K562 (cell line): ENCODE results near the gene IGFBPL1. TPM values are rescaled to one million over a fixed set of nuclear protein-coding genes. Genes with fewer than 3 reads are reported as not detected.

ENCODE experiments used
- ATF4 ChIP-seq: fragments of 450-650 bp; formaldehyde crosslinking; IDR thresholded peaks from 2 replicates; pipeline ENCODE4 v1.4.0; 2022; ENCODE audit warnings: mild to moderate bottlenecking, moderate library complexity
- BRF1 ChIP-seq: IDR thresholded peaks from 3 replicates; pipeline ENCODE4 v1.6.1; 2011; ENCODE audit warnings: borderline replicate concordance, mild to moderate bottlenecking; ENCODE audit not compliant: insufficient read length; ENCODE audit errors: extremely low read depth
- CUX1 ChIP-seq: fragments of 200-800 bp; sonication (Bioruptor generic); IDR thresholded peaks from 2 replicates; pipeline ENCODE4 v1.6.1; 2016; ENCODE audit warnings: missing genetic modification characterization, missing compliant biosample characterization
- DACH1 ChIP-seq: fragments of 450-650 bp; IDR thresholded peaks from 2 replicates; pipeline ENCODE4 v1.6.1; 2018; ENCODE audit not compliant: partially characterized antibody
- DIDO1 ChIP-seq: fragments of 450-650 bp; IDR thresholded peaks from 2 replicates; pipeline ENCODE4 v1.6.1; 2016; ENCODE audit warnings: low read depth, missing biosample characterization, missing genetic modification characterization
- E2F1 ChIP-seq: sonication (generic); formaldehyde crosslinking; IDR thresholded peaks from 2 replicates; pipeline ENCODE4 v1.8.1; 2023; ENCODE audit warnings: mild to moderate bottlenecking, missing genetic modification reagents, moderate library complexity
- FOS ChIP-seq: IDR thresholded peaks from 3 replicates; pipeline ENCODE4 v1.6.1; 2011; ENCODE audit not compliant: insufficient read length; ENCODE audit errors: extremely low read depth
- GATAD2A ChIP-seq: fragments of 450-650 bp; IDR thresholded peaks from 2 replicates; pipeline ENCODE4 v1.6.1; 2017
- HMGXB4 ChIP-seq: sonication (generic); formaldehyde crosslinking; IDR thresholded peaks from 2 replicates; pipeline ENCODE4 v1.8.1; 2023; ENCODE audit warnings: mild to moderate bottlenecking, missing genetic modification reagents
- PKNOX1 ChIP-seq: fragments of 450-650 bp; IDR thresholded peaks from 2 replicates; pipeline ENCODE4 v1.6.1; 2016
- SMARCA4 ChIP-seq: fragments of 450-650 bp; IDR thresholded peaks from 2 replicates; pipeline ENCODE4 v1.6.1; 2016
- SMARCE1 ChIP-seq: fragments of 450-650 bp; IDR thresholded peaks from 2 replicates; pipeline ENCODE4 v1.7.1; 2016; ENCODE audit warnings: mild to moderate bottlenecking
- SNRNP70 ChIP-seq: fragments of 200-400 bp; formaldehyde crosslinking; optimal IDR thresholded peaks from 2 replicates; pipeline ENCODE3; 2017; ENCODE audit warnings: low read depth, low read length
- TCF7 ChIP-seq: sonication (generic); IDR thresholded peaks from 2 replicates; pipeline ENCODE4 v1.6.1; 2016; ENCODE audit warnings: antibody characterized with exemption, borderline replicate concordance
- TCF7L2 ChIP-seq: fragments of 150-350 bp; IDR thresholded peaks from 2 replicates; pipeline ENCODE4 v1.6.1; 2016; ENCODE audit warnings: low read depth, mild to moderate bottlenecking, low read length, moderate library complexity
- ZNF444 ChIP-seq: fragments of 250-450 bp; sonication (Bioruptor Pico); IDR thresholded peaks from 2 replicates; pipeline ENCODE4 v1.4.0; 2020; ENCODE audit warnings: mild to moderate bottlenecking, moderate library complexity
- ZNF589 ChIP-seq: fragments of 200-800 bp; sonication (Bioruptor generic); IDR thresholded peaks from 2 replicates; pipeline ENCODE4 v1.6.1; 2016; ENCODE audit warnings: low read depth, missing genetic modification characterization, missing compliant biosample characterization
- ZNF740 ChIP-seq, 3 experiments: fragments of 200-800 bp in 1 of 3; sonication (Bioruptor generic) in 1 of 3; sonication (generic) in 1 of 3; formaldehyde crosslinking in 1 of 3; IDR thresholded peaks; 2 replicates each; pipeline versions ENCODE4 v1.6.1 to v1.8.0; 2016 to 2022; ENCODE audit warnings: mild to moderate bottlenecking in 2 of 3, missing compliant biosample characterization in 2 of 3, missing genetic modification characterization in 2 of 3, missing genetic modification reagents in 1 of 3
- polyA plus RNA-seq, 8 experiments: library from polyadenylated mRNA; depleted of rRNA in 4 of 8; stranded (reverse) in 5 of 8; unstranded in 3 of 8; fragments of >200 nt; fragmentation: Nextera tagmentation in 2 of 8; fragmentation: Illumina TruSeq in 1 of 8; extraction: Ambion mirVana in 2 of 8; extraction: Trizol in 1 of 8; gene quantifications; 2 replicates each; pipeline versions ENCODE4 v1.2.1 to v1.2.3, GENCODE V29; 2011 to 2014; ENCODE audit warnings: inconsistent platforms in 1 of 8, missing spikeins in 1 of 8
- total RNA-seq, 7 experiments: library from RNA; depleted of rRNA in 6 of 7; stranded (reverse); fragments of >200 nt in 6 of 7; fragmentation: Illumina TruSeq in 2 of 7; extraction: Trizol in 2 of 7; gene quantifications; 2 replicates each; pipeline versions ENCODE4 v1.2.1 to v1.2.3, GENCODE V29; 2011 to 2021; ENCODE audit warnings: low replicate concordance in 1 of 7

The IGFBPL1 gene
- total and polyA plus RNA-seq, 9 of the 15 experiments (the other 6 are each of a cell fraction or from before 2014, with no cell fraction given), result not detected

- TF ChIP-seq HMGXB4 (CRISPR knock-in tag) (no peak), SMARCA4 (peak; percentile 85), ZNF444 (CRISPR knock-in tag) (no peak), BRF1 (no peak), GATAD2A (no peak), DACH1 (no peak), ZNF740 (CRISPR knock-in tag; IDR thresholded peaks at IDR 0.05) (no peak), ZNF740 (tag; IDR thresholded peaks at IDR 0.05) (no peak), PKNOX1 (peak; percentile 23; the same call in 1 of the 2 replicates), SMARCE1 (peak; percentile 84), ZNF589 (peak; percentile 21; the same call in 1 of the 2 replicates), E2F1 (CRISPR knock-in tag) (0 out of 2 replicates have a peak, but pooled peaks have one; percentile 42), TCF7L2 (no peak), DIDO1 (tag) (0 out of 2 replicates have a peak, but pooled peaks have one; percentile 28), ATF4 (CRISPR knock-in tag) (no peak), FOS (no peak), CUX1 (CRISPR knock-in tag) (no peak), TCF7 (no peak), SNRNP70 (no peak)
These were observed 33.8 kb downstream of the IGFBPL1 start (continued) for GRCh38 chr9:38390442-38390841.
